Choroid plexus epithelial cell (primary cell): Measurements from ENCODE around the gene GDAP2.

Experiments used
- DNase-seq: peaks from one replicate; pipeline ENCODE4 v3.0.0-alpha.2; 2010; ENCODE audit warnings: low read depth
- H3K4me3 ChIP-seq: 2 replicates; pipeline ENCODE4 v1.5.1; 2011; ENCODE audit warnings: low read depth, mild to moderate bottlenecking, control low read depth, low read length, moderate library complexity
- CTCF ChIP-seq: conservative IDR thresholded peaks from 2 replicates; pipeline ENCODE4 v1.5.1; 2011; ENCODE audit warnings: low read depth, mild to moderate bottlenecking, control low read depth, inconsistent platforms, low read length, moderate library complexity

Gene GDAP2

GRCh38 chr1:117814856-117815797 is 114.3 kb downstream of the GDAP2 start:
- no peak for TF ChIP-seq CTCF
- peak; percentile 63 for DNase-seq

More at GRCh38 chr1:117814856-117815797, 114.3 kb downstream of the GDAP2 start:
- H3K4me3 ChIP-seq = no peak overlapping the region
